Transverse colon (tissue), 4 donors: ENCODE measurements around the gene CREB3. TPM values are rescaled to one million over a fixed set of nuclear protein-coding genes. Genes with fewer than 3 reads are reported as not detected.

Experiments
- DNase-seq: peaks from one replicate; pipeline ENCODE4 v3.0.0-alpha.2; 2019
- H3K27ac ChIP-seq, 4 donors: fragments of 200-600 bp; sonication (generic); 2 replicates each; pipeline ENCODE4 v1.5.1; 2016 to 2018; ENCODE audit warnings: inconsistent platforms in 4 of 4
- H3K27me3 ChIP-seq: fragments of 200-600 bp; sonication (generic); 2 replicates; pipeline ENCODE4 v1.5.1; 2017; ENCODE audit warnings: inconsistent platforms
- H3K36me3 ChIP-seq, 4 donors: fragments of 200-600 bp; sonication (generic); 2 replicates each; pipeline ENCODE4 v1.5.1; 2017 to 2019; ENCODE audit warnings: inconsistent platforms in 4 of 4
- H3K4me1 ChIP-seq, 4 donors: fragments of 200-600 bp; sonication (generic); 2 replicates each; pipeline ENCODE4 v1.5.1; 2017 to 2020; ENCODE audit warnings: inconsistent platforms in 4 of 4
- H3K4me3 ChIP-seq, 4 donors: fragments of 200-600 bp; sonication (generic); 1 replicate in 1 of 4; 2 replicates in 3 of 4; pipeline versions ENCODE4 v1.5.1 to v1.6.1; 2017 to 2019; ENCODE audit warnings: inconsistent platforms in 4 of 4
- H3K9me3 ChIP-seq, 2 donors: fragments of 200-600 bp; sonication (generic); 2 replicates each; pipeline ENCODE4 v1.5.1; 2017 to 2019; ENCODE audit warnings: inconsistent platforms in 2 of 2
- CTCF ChIP-seq, 5 experiments: fragments of 200-600 bp in 3 of 5; fragments of 450-650 bp in 2 of 5; sonication (generic) in 3 of 5; IDR thresholded peaks; 1 replicate in 2 of 5; 2 replicates in 3 of 5; pipeline ENCODE4 v1.5.1; 2016 to 2017; ENCODE audit warnings: antibody characterized with exemption in 5 of 5, inconsistent platforms in 3 of 5, mild to moderate bottlenecking in 2 of 5, moderate library complexity in 1 of 5
- EP300 ChIP-seq: sonication (generic); formaldehyde crosslinking; IDR thresholded peaks from one replicate; pipeline ENCODE4 v1.6.1; 2017; ENCODE audit warnings: antibody characterized with exemption, low read depth
- POLR2A ChIP-seq: fragments of 450-650 bp; IDR thresholded peaks from one replicate; pipeline ENCODE4 v1.6.1; 2016; ENCODE audit warnings: antibody characterized with exemption, mild to moderate bottlenecking, moderate library complexity
- POLR2AphosphoS5 ChIP-seq, 3 donors: sonication (generic); formaldehyde crosslinking; IDR thresholded peaks; one replicate each; pipeline ENCODE4 v1.6.1; 2016; ENCODE audit warnings: antibody characterized with exemption in 3 of 3
- WGBS, 2 donors: methylation state at CpG; one replicate each; pipeline ENCODE4 v1.1.5; 2018; ENCODE audit warnings: low coverage in 1 of 2; 5-methylcytosine and 5-hydroxymethylcytosine counted together
- in situ Hi-C, 4 donors: fragments of 200-750 bp; cut with MboI; loops; one replicate each; pipeline versions ENCODE4 v1.15.0 to v1.15.1; 2017; ENCODE audit warnings: low sequenced_read_pairs in 3 of 4, low pct_ligation_motif_present in 1 of 4, low pct_unique_long_range_greater_than_20kb in 1 of 4
- intact Hi-C: fragments of 100-400 bp; cut with DNase I; formaldehyde crosslinking; loops from one replicate; pipeline ENCODE4 v1.15.1; 2023; ENCODE audit warnings: low total_unique reads
- total RNA-seq, 4 donors: library from RNA; depleted of rRNA; stranded (reverse); fragments of >200 nt; gene quantifications; one replicate each; pipeline ENCODE4 v1.1.0, GENCODE V29; 2016

Gene CREB3
- total RNA-seq, 4 donors from 2014 or later, result 22.4 to 69.7 (median 45.5) TPM

GRCh38 chr9:35697486-35697885 lies 35.0 kb upstream of the CREB3 start:
- peaks cover 0 to 19% (median 13%) of the 10 kb centered on the region in 4 donors for H3K4me1 ChIP-seq
- H3K9me3 ChIP-seq, result no peaks in the 10 kb centered on the region
- in situ Hi-C loops, result loop anchor here in 1 of 4 donors (25.0 kb wide), 1 partner anchor 710 kb away; the partner anchor contains the start of gene DNAJB5
- intact Hi-C loops, result no loop called here
- TF ChIP-seq CTCF (IDR thresholded peaks at IDR 0.05), result no peak
- TF ChIP-seq EP300, result no peak
- no peak for TF ChIP-seq POLR2A
- no peak for TF ChIP-seq POLR2AphosphoS5 (IDR thresholded peaks at IDR 0.05)
- DNase-seq, result no peak
- no peak overlapping the region for H3K4me3 ChIP-seq
- WGBS, 2 donors, result 88 to 89% methylated on average over 3 to 14 of the region's 14 CpGs
- H3K27ac ChIP-seq, result peak overlapping the region; percentile 52 to 95 (median 92)
- H3K27me3 ChIP-seq, result no peaks in the 10 kb centered on the region
- H3K36me3 ChIP-seq, result peaks cover 0 to 53% (median 22%) of the 10 kb centered on the region in 4 donors

- Histone ChIP-seq H3K4me1 (peaks cover 0 to 19% (median 13%) of the 10 kb centered on the region in 4 donors), H3K27me3 (no peaks in the 10 kb centered on the region), H3K9me3 (no peaks in the 10 kb centered on the region), H3K4me3 (no peak overlapping the region), H3K27ac (peak overlapping the region in 3 of 4 donors; percentile 91 to 95 (median 92)), H3K36me3 (peaks cover 0 to 61% (median 25%) of the 10 kb centered on the region in 4 donors)
- TF ChIP-seq POLR2A, result no peak
- no peak for TF ChIP-seq EP300
- no peak for TF ChIP-seq POLR2AphosphoS5 (IDR thresholded peaks at IDR 0.05)
- TF ChIP-seq CTCF (IDR thresholded peaks at IDR 0.05), result no peak
- no peak for DNase-seq
- intact Hi-C loops (no loop called here), in situ Hi-C loops (loop anchor here in 1 of 4 donors (25.0 kb wide), 1 partner anchor 711 kb away; the partner anchor contains the start of gene DNAJB5)
- WGBS, 2 donors, result 89% methylated on average over 5 of the region's 5 CpGs; no CpG with 5 or more reads in 1 of the 2 donors
Measured at GRCh38 chr9:35698231-35698630, 34.2 kb upstream of the CREB3 start.

GRCh38 chr9:35700031-35700430 lies 32.4 kb upstream of the CREB3 start:
- DNase-seq, result no peak
- no peaks in the 10 kb centered on the region for H3K9me3 ChIP-seq
- intact Hi-C loops, result no loop called here
- H3K27ac ChIP-seq, result peak overlapping the region in 1 of 4 donors; percentile 11
- no peaks in the 10 kb centered on the region for H3K27me3 ChIP-seq
- peaks cover 0 to 79% (median 34%) of the 10 kb centered on the region in 4 donors for H3K36me3 ChIP-seq
- in situ Hi-C loops, result no loop called here
- peaks cover 0 to 19% (median 13%) of the 10 kb centered on the region in 4 donors for H3K4me1 ChIP-seq
- TF ChIP-seq CTCF (IDR thresholded peaks at IDR 0.05) (no peak), POLR2AphosphoS5 (IDR thresholded peaks at IDR 0.05) (no peak), POLR2A (no peak), EP300 (no peak)
- WGBS, 2 donors, result 88% methylated on average over 11 of the region's 11 CpGs; no CpG with 5 or more reads in 1 of the 2 donors
- no peak overlapping the region for H3K4me3 ChIP-seq

GRCh38 chr9:35700942-35701341 lies 31.5 kb upstream of the CREB3 start:
- Histone ChIP-seq H3K27me3 (no peaks in the 10 kb centered on the region), H3K9me3 (no peaks in the 10 kb centered on the region), H3K4me1 (peaks cover 0 to 13% (median 9%) of the 10 kb centered on the region in 4 donors), H3K27ac (no peak overlapping the region), H3K4me3 (no peak overlapping the region), H3K36me3 (peaks cover 0 to 88% (median 39%) of the 10 kb centered on the region in 4 donors)
- TF ChIP-seq CTCF (IDR thresholded peaks at IDR 0.05) (no peak), POLR2A (no peak)
- intact Hi-C loops, result no loop called here
- in situ Hi-C loops, result no loop called here
- no peak for DNase-seq
